Activated CD8-positive, alpha-beta memory T cell treated with anti-CD3 and anti-CD28 coated beads, Interleukin-2, amount 10 ng/mL, durations not matched to agents 7 days and 5 days (primary cell): Measurements from ENCODE around the gene KRT12. TPM values are rescaled to one million over a fixed set of nuclear protein-coding genes. Genes with fewer than 3 reads are reported as not detected.
"Not testable (repeated sequence)": the region's sequence is repeated elsewhere in the genome, so short reads cannot be mapped to it uniquely, and the experiment has no call there.

ENCODE experiments used
- ATAC-seq: fragments of 150-1000 bp; cut with Tn5 transposase; one replicate; pipeline ENCODE4 v1.10.0; 2021; ENCODE audit warnings: moderate library complexity
- CTCF ChIA-PET: fragments of 350-600 bp; sonication (Branson Sonifier 250); formaldehyde crosslinking; loops from one replicate; lab custom pipeline; 2021; ENCODE audit warnings: antibody characterized with exemption; lab: Charles Lee
- DNase-seq: peaks from one replicate; pipeline ENCODE4 v3.0.0-alpha.2; 2020
- H3K27ac Mint-ChIP-seq: one replicate; pipeline ENCODE4 v1.8.0; 2021; ENCODE audit warnings: mild to moderate bottlenecking, mixed read lengths
- H3K27me3 Mint-ChIP-seq: one replicate; pipeline ENCODE4 v1.8.0; 2021; ENCODE audit warnings: mixed read lengths
- H3K36me3 Mint-ChIP-seq: one replicate; pipeline ENCODE4 v1.8.0; 2021; ENCODE audit warnings: mild to moderate bottlenecking, mixed read lengths
- H3K4me1 Mint-ChIP-seq: one replicate; pipeline ENCODE4 v1.8.0; 2021; ENCODE audit warnings: mixed read lengths
- H3K4me3 Mint-ChIP-seq: one replicate; pipeline ENCODE4 v1.8.0; 2021; ENCODE audit warnings: mild to moderate bottlenecking, moderate library complexity, mixed read lengths
- H3K9me3 Mint-ChIP-seq: one replicate; pipeline ENCODE4 v1.8.0; 2022; ENCODE audit warnings: low read depth, mixed read lengths
- total RNA-seq, 2 experiments: library from RNA; stranded (reverse); gene quantifications; one replicate each; pipeline ENCODE4 v1.2.3, GENCODE V29; 2021

KRT12 gene
- total RNA-seq, 2 experiments from 2014 or later, result not detected

DNA sequence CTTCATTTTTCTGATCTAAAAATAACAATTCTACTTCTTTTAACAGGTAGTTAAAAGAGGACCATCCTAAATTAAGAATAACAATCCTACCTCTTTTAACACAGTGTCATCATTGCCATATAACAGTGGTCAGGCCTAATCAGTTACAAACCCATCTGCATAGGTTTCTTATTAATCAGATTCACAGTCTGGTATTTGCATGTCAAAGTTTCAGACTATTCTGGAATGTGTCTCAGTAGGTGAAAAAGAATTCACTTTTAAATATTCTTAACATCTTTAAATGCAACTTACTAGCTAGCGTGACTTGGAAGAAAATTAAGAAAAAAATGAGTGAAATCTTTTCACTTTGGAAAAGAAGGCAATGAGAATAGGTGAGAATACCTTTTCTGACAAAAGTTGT, 6.8 kb upstream of the KRT12 start:
- no peaks in the 10 kb centered on the region for H3K9me3 Mint-ChIP-seq
- H3K4me3 Mint-ChIP-seq, result no peak overlapping the region
- ATAC-seq (no peak), DNase-seq (no peak)
- H3K4me1 Mint-ChIP-seq, result no peaks in the 10 kb centered on the region
- H3K27me3 Mint-ChIP-seq, result peaks cover 28% of the 10 kb centered on the region
- CTCF ChIA-PET, result no interaction called here
- no peak overlapping the region for H3K27ac Mint-ChIP-seq
- no peaks in the 10 kb centered on the region for H3K36me3 Mint-ChIP-seq

DNA sequence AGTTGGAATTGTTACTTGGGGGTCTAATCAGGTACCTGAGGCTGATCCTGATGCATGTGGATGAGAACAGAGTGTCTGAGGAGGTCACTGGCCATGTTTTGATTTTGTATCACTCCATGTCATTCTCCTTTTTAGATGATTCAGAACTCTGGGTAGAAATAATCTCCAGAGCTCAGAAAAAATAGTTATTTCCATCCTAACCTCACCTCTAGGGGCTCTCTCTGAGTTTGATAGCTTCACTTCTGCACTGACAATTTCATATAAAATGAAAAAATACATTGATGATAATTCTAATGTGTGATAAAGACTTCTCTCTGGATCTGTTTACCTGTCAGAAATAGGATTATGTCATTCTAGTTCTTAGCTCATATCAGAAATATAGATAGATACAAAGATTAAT, 6.2 kb upstream of the KRT12 start:
- Mint-ChIP-seq H3K4me3 (no peak overlapping the region), H3K4me1 (no peaks in the 10 kb centered on the region), H3K36me3 (no peaks in the 10 kb centered on the region), H3K27ac (no peak overlapping the region), H3K27me3 (peaks cover 29% of the 10 kb centered on the region), H3K9me3 (no peaks in the 10 kb centered on the region)
- no peak for ATAC-seq
- DNase-seq, result no peak
- CTCF ChIA-PET, result no interaction called here

DNA sequence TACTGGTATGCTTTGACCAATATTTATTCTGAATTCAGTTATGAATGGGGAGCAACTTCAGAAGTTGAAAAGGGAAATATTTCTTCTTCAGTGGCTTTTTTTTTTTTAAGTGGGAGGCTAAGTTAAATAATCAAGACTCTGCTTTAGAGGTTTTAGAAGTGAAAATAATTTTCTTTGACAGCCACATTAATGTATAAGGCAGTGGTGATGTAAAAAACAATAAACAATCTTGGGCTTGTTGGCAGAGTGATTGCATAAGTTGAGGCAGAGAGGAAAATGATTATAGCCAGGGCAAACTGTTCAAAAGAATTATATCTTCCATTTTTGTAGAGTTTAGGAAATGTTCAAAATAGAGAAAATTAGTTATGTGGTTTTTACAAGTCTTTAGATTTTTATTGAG, 5.4 kb upstream of the KRT12 start:
- no peak overlapping the region for H3K4me3 Mint-ChIP-seq
- peaks cover 32% of the 10 kb centered on the region for H3K27me3 Mint-ChIP-seq
- ATAC-seq (no peak), DNase-seq (no peak)
- no peaks in the 10 kb centered on the region for H3K4me1 Mint-ChIP-seq
- H3K9me3 Mint-ChIP-seq, result no peaks in the 10 kb centered on the region
- H3K36me3 Mint-ChIP-seq, result no peaks in the 10 kb centered on the region
- CTCF ChIA-PET, result no interaction called here
- no peak overlapping the region for H3K27ac Mint-ChIP-seq

DNA sequence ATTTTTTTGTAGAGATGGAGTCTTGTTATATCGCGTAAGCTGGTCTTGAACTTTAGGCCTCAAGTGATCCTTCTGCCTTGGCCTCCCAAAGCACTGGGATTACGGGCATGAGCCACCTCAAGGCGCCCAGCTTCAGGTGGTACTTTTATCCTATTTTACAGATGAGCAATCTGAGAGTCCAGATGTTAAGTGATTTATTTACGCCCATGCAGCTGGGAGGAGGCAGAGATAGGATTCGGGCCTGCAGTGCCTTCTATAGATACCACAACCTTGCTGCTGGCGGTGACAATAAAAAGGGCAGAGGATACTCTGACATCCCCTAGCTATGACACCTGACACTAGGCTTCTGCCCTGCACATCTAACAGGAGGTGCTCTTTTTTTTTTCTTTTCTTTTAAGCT, 4.3 kb upstream of the KRT12 start:
- Mint-ChIP-seq H3K36me3 (no peaks in the 10 kb centered on the region), H3K27ac (no peak overlapping the region), H3K4me1 (no peaks in the 10 kb centered on the region), H3K27me3 (peaks cover 41% of the 10 kb centered on the region), H3K9me3 (no peaks in the 10 kb centered on the region), H3K4me3 (no peak overlapping the region)
- ATAC-seq (no peak), DNase-seq (no peak)
- CTCF ChIA-PET, result no interaction called here

DNA sequence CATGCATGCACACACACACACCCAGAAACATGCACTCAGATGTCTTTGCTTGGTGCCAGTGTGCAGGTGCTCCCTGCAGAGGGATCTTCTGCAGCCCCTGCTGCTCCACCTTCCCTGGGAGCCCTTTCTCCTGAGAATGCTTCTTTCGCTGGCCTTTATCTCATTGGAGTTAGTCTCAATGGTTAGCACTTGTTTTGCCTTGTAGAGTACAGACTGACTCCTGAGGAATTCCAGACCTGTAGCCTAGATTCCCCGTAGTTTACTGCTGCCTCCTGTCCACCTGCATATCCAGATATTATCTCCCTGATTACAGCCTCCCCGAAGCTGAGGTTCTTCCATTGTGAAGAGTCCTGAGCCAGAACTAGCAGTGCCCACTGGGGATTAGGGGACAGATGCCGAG, 3.1 kb upstream of the KRT12 start:
- Mint-ChIP-seq H3K36me3 (no peaks in the 10 kb centered on the region), H3K27me3 (peaks cover 41% of the 10 kb centered on the region), H3K4me3 (no peak overlapping the region), H3K9me3 (no peaks in the 10 kb centered on the region), H3K27ac (no peak overlapping the region), H3K4me1 (no peaks in the 10 kb centered on the region)
- CTCF ChIA-PET, result interaction anchor here (0.7 kb wide), 1 partner anchor 564 kb away, joined by 3 read pairs; no protein-coding TSS in a partner anchor
- no peak for ATAC-seq
- DNase-seq, result no peak

DNA sequence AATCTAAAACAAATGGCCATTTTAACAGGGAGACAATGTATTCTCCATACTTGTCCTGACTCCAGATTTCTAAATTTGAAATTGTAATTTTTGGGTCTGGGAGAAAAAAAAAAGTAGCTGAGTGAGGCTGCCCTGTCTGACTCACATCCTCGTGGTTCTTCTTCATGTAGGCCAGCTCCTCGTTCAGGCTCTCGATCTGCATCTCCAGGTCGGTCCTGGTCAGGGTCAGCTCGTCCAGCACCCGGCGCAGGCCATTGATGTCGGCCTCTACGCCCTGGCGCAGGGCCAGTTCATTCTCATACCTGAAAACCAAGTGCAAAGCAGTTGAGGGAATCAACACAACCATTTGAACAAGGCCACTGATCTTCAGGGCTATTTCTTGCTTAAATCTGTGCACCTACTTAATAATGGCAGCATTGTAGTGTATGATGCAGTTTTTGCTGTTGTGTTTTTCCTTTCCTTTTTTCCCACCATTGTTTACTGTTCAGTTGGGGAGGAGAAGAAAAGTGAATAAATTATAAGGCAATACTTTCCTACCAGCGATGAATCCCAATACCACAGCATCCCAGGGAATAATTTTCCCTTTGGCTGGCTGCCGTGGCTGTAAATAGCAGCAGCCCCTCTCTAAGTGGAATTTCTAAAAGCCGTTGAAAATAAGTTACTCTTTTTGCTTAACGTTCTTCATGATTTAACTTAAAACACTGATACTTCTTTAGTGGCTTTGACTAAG, 2.2 kb downstream of the KRT12 start:
- H3K27ac Mint-ChIP-seq, result no peak overlapping the region
- no peak overlapping the region for H3K4me3 Mint-ChIP-seq
- H3K4me1 Mint-ChIP-seq, result no peaks in the 10 kb centered on the region
- DNase-seq, result no peak
- H3K9me3 Mint-ChIP-seq, result no peaks in the 10 kb centered on the region
- H3K36me3 Mint-ChIP-seq, result no peaks in the 10 kb centered on the region
- H3K27me3 Mint-ChIP-seq, result peaks cover 31% of the 10 kb centered on the region
- CTCF ChIA-PET, result interaction anchor here (1.0 kb wide), 1 partner anchor 784 kb away, joined by 4 read pairs; no protein-coding TSS in a partner anchor
- no peak for ATAC-seq

DNA sequence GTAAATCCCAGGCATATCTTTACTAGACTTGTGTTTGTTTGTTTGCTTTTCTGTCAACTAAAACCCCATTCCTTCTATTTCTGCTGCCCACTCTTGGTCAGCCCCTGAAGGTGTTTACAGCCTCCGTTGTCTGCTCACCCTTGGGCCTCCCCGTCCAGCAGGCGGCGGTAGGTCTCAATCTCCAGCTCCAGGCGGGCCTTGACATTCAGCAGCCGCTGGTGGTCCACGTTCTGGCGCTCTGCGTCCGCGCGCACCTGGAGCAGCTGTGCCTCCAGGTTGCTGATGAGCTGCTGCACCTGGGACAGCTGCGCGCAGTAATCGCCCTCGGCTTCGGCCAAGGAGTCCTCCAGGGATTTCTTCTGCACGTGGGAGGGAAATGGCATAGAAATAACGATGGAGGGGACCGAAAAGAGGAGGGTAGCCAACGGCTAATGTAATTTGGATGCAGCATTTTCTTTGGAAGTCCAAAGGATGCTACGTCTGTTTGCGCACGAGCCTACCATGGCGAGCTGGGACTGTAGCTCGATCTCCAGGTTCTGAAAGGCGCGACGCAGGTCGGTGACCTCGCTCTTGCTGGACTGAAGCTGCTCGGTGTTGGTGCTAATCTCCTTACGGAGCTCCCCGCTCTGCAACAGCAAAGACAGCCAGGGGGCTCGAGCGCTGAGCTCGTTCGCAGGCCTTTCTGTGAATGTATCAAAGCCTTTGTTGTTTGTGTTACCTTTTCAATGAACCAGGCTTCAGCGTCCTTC, 3.9 kb downstream of the KRT12 start:
- ATAC-seq, result no peak
- H3K4me3 Mint-ChIP-seq, result no peak overlapping the region
- peaks cover 30% of the 10 kb centered on the region for H3K27me3 Mint-ChIP-seq
- DNase-seq, result peak; percentile 50
- H3K4me1 Mint-ChIP-seq, result no peaks in the 10 kb centered on the region
- no peak overlapping the region for H3K27ac Mint-ChIP-seq
- no peaks in the 10 kb centered on the region for H3K36me3 Mint-ChIP-seq
- CTCF ChIA-PET, result no interaction called here
- no peaks in the 10 kb centered on the region for H3K9me3 Mint-ChIP-seq

DNA sequence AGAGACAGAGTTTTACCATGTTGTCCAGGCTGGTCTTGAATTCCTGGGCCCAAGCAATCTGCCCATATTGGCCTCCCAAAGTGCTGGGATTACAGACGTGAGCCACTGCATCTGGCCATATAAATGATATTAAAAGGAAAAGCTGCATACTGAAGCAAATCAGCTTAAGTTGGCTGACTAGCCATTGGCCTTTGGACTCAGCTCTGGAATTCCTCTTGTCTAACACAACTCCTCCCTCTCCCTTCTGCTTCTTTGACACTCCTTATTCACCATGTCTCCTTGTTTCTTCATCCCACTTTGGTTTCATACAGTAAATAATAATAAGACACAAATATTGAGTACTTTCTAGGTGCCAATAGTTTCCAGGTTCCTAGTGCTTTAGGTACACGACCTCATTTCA, 7.5 kb downstream of the KRT12 start:
- ATAC-seq (no peak), DNase-seq (no peak)
- Mint-ChIP-seq H3K36me3 (no peaks in the 10 kb centered on the region), H3K27me3 (peaks cover 21% of the 10 kb centered on the region), H3K9me3 (no peaks in the 10 kb centered on the region), H3K4me1 (no peaks in the 10 kb centered on the region), H3K27ac (no peak overlapping the region), H3K4me3 (no peak overlapping the region)
- CTCF ChIA-PET, result interaction anchor here (1.7 kb wide), 1 partner anchor 803 kb away, joined by 6 read pairs; no protein-coding TSS in a partner anchor

DNA sequence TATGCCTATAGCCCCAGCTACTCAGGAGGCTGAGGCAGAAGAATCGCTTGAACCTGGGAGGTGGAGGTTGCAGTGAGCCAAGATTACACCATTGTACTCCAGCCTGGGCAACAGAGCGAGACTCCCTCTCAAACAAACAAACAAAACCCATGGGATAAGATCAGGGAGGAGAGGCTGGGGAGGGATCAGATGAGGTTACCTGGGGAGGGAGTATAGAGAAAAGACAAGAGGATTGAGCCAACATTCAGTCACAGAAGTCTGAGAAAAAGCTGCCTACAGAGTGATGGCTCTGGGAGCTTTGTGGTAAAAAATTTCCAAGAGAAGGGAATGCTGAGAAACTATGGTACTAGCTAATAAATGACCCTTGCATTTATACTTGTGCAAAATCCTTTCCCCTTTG, 8.4 kb downstream of the KRT12 start:
- not testable (repeated sequence) for H3K9me3 Mint-ChIP-seq, H3K4me3 Mint-ChIP-seq, H3K27ac Mint-ChIP-seq, DNase-seq, ATAC-seq, H3K4me1 Mint-ChIP-seq, H3K36me3 Mint-ChIP-seq
- CTCF ChIA-PET, result interaction anchor here (1.7 to 2.0 kb wide), 2 partner anchors 236 to 804 kb away, joined by 5 to 6 read pairs; no protein-coding TSS in a partner anchor
- peaks cover 25% of the 10 kb centered on the region for H3K27me3 Mint-ChIP-seq

DNA sequence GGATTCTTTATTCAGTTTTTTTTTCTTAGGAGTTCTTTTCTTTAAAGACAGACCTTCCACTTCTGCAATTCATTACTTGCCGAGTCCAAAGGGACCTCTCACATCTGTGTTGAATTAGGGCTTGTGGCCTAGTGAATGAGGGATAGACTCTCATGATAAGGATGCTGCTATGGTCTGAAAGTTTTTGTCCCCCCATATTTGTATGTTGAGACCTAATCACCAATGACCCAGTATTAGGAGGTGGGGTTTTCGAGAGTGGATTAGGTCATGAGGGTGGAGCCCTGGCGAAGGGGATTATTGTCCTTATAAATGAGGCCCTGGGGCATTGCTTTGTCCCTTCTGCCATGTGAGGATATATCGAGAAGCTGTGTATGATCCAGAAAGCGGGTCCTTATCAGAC, 9.5 kb downstream of the KRT12 start:
- H3K4me3 Mint-ChIP-seq, result no peak overlapping the region
- H3K4me1 Mint-ChIP-seq, result no peaks in the 10 kb centered on the region
- H3K27me3 Mint-ChIP-seq, result peaks cover 27% of the 10 kb centered on the region
- H3K36me3 Mint-ChIP-seq, result no peaks in the 10 kb centered on the region
- DNase-seq (no peak), ATAC-seq (no peak)
- no peak overlapping the region for H3K27ac Mint-ChIP-seq
- CTCF ChIA-PET, result interaction anchor here (0.8 to 2.8 kb wide), 9 partner anchors 45 to 808 kb away, joined by 3 to 17 read pairs (median 4); no protein-coding TSS in a partner anchor
- no peaks in the 10 kb centered on the region for H3K9me3 Mint-ChIP-seq

DNA sequence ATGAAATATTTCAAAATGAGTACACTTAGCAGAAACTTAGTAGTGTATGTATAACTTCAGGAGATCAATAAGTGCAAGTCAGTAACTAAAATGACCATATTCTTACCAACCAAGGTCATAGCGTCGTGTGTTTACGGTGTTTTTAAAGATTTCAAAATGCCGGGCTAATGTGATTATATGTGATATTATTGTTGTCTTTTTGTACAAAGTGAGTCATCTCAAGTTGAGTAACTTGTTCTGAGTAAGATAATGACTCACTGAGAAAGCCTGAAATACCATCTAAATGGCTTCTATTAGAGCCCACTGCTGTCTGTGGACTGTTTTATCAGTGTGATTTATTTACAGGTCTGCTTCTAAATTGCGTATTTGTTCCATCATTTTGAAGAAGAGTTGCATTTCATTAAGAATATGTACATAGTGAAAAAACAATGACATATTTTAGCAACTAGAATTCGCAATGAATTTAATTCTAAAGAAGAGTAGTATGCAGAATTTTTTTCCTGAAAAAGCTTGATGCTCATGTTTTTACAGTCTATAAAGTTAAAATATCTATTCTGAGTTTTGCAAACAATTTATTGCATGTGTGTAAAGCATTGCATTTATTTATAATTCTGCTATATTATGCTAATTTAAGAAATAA, 12.7 kb downstream of the KRT12 start:
- CTCF ChIA-PET, result no interaction called here
- no peaks in the 10 kb centered on the region for H3K4me1 Mint-ChIP-seq
- no peaks in the 10 kb centered on the region for H3K36me3 Mint-ChIP-seq
- no peak overlapping the region for H3K27ac Mint-ChIP-seq
- no peaks in the 10 kb centered on the region for H3K9me3 Mint-ChIP-seq
- no peak overlapping the region for H3K4me3 Mint-ChIP-seq
- DNase-seq, result no peak
- no peak for ATAC-seq
- peaks cover 25% of the 10 kb centered on the region for H3K27me3 Mint-ChIP-seq

DNA sequence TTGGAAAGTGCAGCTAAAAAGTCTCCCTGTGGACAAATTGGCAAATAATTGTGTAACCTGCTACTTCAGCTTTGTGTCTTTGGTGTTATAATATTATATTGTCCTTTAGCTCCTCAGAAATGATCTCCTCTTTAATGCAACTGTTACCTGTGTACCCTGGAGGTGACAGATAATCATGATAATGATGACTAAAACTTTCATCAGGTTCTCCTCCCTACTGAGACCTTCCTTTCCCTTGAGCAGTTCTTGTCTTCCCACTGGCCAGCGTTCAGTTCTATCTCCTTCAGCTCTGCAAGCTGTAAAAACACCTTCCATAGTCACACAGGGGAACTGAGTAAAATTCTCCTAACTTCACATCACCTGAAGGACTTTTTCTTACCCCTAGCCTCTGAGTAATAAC, 14.7 kb downstream of the KRT12 start:
- Mint-ChIP-seq H3K4me3 (no peak overlapping the region), H3K27ac (no peak overlapping the region), H3K4me1 (no peaks in the 10 kb centered on the region), H3K36me3 (no peaks in the 10 kb centered on the region), H3K27me3 (peaks cover 33% of the 10 kb centered on the region), H3K9me3 (no peaks in the 10 kb centered on the region)
- CTCF ChIA-PET, result interaction anchor here (1.1 kb wide), 1 partner anchor 696 kb away, joined by 3 read pairs; no protein-coding TSS in a partner anchor
- ATAC-seq (no peak), DNase-seq (no peak)

DNA sequence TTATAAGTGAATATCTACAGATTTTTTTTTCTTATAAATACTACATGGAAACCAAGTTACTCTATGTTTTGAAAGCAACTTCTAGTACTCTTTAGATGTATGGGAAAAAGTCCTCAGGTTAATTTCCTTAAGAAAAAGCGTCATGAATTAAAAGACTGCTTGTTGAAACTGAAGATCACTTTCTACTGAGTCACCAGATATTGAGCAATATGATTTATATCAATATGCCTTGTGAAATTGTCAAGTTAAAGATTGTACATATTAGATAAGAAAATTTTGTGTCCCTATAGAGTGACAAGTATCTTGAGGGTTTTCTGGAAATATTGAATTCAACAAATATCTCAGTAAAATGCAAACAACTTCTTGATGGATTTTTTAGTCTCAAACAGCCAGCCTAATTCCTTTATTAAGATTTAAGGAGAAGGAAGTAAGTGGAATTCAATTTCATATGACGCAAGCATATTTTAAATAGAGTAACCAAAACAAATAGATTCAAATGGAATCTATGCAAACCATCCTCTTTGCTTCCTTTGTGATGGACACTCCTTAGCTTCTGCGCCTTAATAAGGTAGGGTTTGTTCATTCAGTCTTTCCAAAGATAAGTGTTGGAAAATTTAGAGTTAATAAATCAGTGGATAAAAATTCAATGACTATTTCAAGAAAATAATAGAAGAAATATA, 16.6 kb downstream of the KRT12 start:
- ATAC-seq (no peak), DNase-seq (no peak)
- H3K4me3 Mint-ChIP-seq, result no peak overlapping the region
- no peaks in the 10 kb centered on the region for H3K4me1 Mint-ChIP-seq
- H3K27ac Mint-ChIP-seq, result no peak overlapping the region
- no peaks in the 10 kb centered on the region for H3K36me3 Mint-ChIP-seq
- H3K9me3 Mint-ChIP-seq, result no peaks in the 10 kb centered on the region
- peaks cover 43% of the 10 kb centered on the region for H3K27me3 Mint-ChIP-seq
- CTCF ChIA-PET, result no interaction called here
